MM.1S (cell line): ENCODE data around the gene CABP4.

Source experiments
- EZH2 ChIP-seq: fragments of 300-600 bp; sonication (generic); optimal IDR thresholded peaks from 2 replicates; pipeline ENCODE3; 2017; ENCODE audit warnings: low read depth, mild to moderate bottlenecking, antibody characterized with exemption, low read length, mixed read lengths
- EZH2phosphoT487 ChIP-seq: fragments of 300-600 bp; sonication (generic); IDR thresholded peaks from 2 replicates; pipeline ENCODE4 v1.6.1; 2018; ENCODE audit warnings: antibody characterized with exemption, low read length
- TF ChIP-seq, protein P1 (sequence below): fragments of 300-600 bp; sonication (generic); IDR thresholded peaks from 2 replicates; pipeline ENCODE4 v1.5.1; 2016; ENCODE audit warnings: antibody characterized with exemption, low read length, mixed read lengths

DNA sequence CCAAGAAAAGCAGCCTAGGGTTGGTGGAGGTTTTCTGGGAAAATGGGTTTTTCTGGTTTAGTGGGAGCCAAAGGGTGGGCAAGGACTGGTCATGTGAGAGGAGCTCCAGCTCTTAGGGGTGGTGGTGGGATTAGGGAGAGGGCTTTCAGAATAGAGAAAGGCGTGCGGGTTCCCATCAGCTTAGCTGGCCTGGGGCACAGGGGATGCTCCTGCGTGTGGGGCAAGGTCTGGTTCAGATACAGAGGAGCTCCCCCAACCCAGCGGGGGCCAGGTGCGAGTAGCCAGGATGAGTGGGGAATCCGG, 13.3 kb downstream of the CABP4 start:
- TF ChIP-seq EZH2: no peak
- TF ChIP-seq, protein P1, sequence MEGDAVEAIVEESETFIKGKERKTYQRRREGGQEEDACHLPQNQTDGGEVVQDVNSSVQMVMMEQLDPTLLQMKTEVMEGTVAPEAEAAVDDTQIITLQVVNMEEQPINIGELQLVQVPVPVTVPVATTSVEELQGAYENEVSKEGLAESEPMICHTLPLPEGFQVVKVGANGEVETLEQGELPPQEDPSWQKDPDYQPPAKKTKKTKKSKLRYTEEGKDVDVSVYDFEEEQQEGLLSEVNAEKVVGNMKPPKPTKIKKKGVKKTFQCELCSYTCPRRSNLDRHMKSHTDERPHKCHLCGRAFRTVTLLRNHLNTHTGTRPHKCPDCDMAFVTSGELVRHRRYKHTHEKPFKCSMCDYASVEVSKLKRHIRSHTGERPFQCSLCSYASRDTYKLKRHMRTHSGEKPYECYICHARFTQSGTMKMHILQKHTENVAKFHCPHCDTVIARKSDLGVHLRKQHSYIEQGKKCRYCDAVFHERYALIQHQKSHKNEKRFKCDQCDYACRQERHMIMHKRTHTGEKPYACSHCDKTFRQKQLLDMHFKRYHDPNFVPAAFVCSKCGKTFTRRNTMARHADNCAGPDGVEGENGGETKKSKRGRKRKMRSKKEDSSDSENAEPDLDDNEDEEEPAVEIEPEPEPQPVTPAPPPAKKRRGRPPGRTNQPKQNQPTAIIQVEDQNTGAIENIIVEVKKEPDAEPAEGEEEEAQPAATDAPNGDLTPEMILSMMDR: no peak
- TF ChIP-seq EZH2phosphoT487: no peak
